SKM-1 (cell line): ENCODE results near the gene MDK.

ENCODE experiments used
- DNase-seq: peaks from one replicate; lab custom pipeline; 2025; ENCODE audit not compliant: unreplicated experiment; lab: John Stamatoyannopoulos, UW

The MDK gene

DNA sequence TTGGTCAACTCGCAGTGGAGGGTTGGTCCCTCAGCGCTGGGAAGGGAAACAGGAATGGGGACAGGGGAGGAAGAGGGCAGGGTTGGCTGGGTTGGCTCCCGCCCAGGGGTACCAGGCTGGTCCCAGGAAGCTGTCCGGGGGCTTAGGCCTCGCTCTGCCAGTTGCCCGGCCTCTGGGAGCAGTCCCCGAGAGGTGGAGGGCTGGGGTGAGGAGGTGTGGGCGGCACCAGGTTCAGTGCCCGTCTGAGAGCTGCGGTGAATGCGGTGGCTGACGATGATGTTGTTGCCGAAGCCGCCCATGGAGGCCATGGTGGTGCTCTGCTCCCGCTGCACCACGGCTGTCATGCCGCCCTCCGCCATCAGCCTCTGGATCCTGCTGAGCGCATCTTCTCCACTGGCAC lies 16.1 kb downstream of the MDK start:
- no peak for DNase-seq

- no peak for DNase-seq
Observed at GRCh38 chr11:46402957-46403902, 21.8 kb downstream of the MDK start.

GRCh38 chr11:46404476-46405017 lies 23.1 kb downstream of the MDK start:
- DNase-seq = no peak

- DNase-seq = no peak
Observed at GRCh38 chr11:46407635-46408034, 26.2 kb downstream of the MDK start.

- no peak for DNase-seq
Observed at GRCh38 chr11:46408407-46408986, 27.0 kb downstream of the MDK start.

- DNase-seq = no peak
Observed at GRCh38 chr11:46410021-46410420, 28.6 kb downstream of the MDK start.

DNA sequence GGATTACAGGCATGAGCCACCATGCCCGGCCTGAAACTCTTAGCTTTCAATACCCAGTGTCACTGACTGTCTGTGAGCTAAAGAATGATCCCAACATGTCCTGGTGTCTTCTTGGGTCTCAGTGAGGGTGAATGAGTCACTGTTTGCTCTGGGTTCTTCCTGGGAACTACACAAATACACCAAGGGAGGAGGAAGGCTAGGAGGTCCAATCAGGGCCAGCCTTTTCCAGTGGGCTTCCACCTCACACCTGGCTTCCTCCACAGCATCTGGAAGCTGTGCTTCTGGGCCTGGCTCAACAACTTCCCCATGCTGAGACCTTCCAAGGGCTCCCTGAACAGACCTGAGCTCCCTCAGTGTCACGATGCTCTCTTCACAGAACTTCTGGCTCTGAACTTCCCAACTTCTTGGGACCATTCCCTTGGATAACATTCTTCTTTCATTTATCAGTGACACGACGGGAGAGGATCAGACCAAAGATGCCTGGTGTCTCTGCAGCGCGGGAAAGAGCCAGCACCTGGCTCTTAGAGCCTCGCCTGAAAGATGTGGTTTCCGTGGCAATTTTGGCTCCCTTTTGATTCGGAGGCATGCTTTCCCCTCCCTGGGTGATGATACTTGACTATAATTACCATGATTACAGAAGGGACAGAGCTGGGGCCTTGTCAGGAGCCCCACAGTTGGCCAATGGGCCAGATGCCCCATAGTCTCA lies 32.4 kb downstream of the MDK start:
- DNase-seq = no peak

DNA sequence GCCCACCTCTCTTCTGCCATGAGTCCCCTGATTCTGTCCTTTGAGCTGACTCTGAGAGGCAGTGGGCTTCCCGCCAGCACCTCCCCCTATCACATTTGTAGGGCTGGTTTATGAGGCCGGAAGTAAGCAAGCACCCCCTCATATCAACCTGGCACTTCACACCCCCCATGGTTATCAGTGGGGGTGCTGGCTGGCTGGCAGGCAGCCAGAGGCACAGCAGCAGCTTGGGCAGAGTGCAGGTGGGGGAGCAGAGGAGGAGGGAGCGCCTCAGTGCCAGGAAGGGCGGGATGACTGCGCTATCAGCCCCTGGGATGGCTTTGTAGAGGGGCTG lies 33.0 kb downstream of the MDK start:
- no peak for DNase-seq

- no peak for DNase-seq
Observed at GRCh38 chr11:46414879-46415278, 33.4 kb downstream of the MDK start.

GRCh38 chr11:46417711-46418110 lies 36.2 kb downstream of the MDK start:
- DNase-seq = no peak

- no peak for DNase-seq
Observed at GRCh38 chr11:46418751-46419150, 37.3 kb downstream of the MDK start.

GRCh38 chr11:46420513-46420912 lies 39.0 kb downstream of the MDK start:
- DNase-seq = no peak

DNA sequence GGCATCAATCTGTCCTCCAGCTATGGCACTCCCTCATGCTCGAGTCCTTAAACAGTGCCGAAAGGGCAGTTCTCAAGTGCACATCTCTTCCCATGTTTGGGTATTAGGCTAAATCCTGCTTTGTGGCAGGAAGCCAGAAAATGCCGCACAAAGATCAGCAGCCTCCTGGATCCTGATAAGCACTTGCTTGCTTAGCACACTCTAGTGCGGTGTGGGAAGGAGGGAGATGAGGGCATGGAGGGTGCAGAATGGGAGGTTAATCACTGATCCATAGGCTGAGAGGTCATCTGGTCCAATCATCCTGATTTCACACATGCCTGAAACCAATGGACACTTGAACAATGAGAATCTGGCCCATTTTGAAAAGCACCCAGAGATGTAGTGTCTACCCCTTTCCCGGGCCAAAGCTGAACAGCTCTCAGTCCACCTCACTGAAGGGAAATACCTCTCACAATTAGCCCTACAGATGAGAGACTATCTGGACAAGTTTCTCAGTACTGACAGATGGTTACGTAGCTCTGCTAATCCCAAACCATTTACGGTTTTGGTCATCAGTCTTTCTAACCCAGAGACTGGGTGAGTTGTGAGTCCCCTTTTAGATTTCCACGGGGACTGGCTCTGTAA lies 39.9 kb downstream of the MDK start:
- DNase-seq = no peak

GRCh38 chr11:46422588-46422987 lies 41.1 kb downstream of the MDK start:
- DNase-seq = no peak

- no peak for DNase-seq
Observed at GRCh38 chr11:46426233-46426991, 44.9 kb downstream of the MDK start.

- DNase-seq = no peak
Observed at GRCh38 chr11:46427364-46427763, 45.9 kb downstream of the MDK start.

DNA sequence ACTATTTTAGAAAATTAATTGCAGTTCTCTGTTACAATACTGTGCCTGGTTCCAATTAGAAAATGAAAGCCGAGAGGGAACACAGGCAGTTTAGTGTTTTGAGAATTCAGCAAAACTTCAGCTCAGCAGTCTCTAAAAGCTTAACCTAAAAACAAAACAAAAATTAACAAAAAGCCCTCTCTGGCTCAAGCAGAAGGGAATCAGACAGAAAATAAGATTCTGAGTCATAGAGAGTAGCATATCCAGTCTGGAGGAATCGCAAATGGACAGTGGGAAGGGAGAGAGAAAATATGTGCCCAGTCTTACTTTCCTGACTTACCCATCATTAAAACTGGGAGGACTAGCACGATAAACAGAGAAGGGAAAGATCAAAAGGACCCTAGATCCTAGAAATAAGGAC lies 48.2 kb downstream of the MDK start:
- DNase-seq = no peak

DNA sequence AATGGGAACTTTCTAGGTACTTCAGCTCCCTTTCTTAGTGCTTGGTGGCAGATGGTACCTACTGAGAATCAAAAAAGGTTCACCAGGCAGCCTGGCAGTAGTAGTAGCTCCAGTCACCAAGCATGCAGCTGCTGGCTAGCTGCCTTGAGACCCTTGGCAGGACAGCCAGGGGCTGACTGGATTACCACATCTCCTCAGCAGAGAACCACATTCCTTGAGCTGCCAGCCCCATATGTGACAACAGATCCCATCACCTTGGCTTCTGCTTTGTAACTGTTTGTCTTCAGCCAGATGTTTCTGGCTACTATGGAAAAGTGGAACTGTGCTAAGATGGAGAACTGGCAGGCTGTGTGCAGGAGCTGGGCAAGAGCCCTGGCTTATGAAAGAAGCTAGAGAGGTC lies 49.7 kb downstream of the MDK start:
- DNase-seq = no peak
